Activated T-cell treated with anti-CD3 and anti-CD28 coated beads, Interleukin-2, amount 50 U/mL, for 72 hours (primary cell): ENCODE data around the gene GLRX2. TPM values are rescaled to one million over a fixed set of nuclear protein-coding genes. Genes with fewer than 3 reads are reported as not detected.

Experiments used
- ATAC-seq, 2 donors: fragments of 150-1000 bp; cut with Tn5 transposase; replicated peaks in 1 of 2; 2 replicates each; pipeline ENCODE4 v1.10.0; 2021; ENCODE audit warnings: moderate library complexity in 2 of 2, mild to moderate bottlenecking in 1 of 2
- DNase-seq, 2 donors: peaks; one replicate each; pipeline ENCODE4 v3.0.0; 2021 to 2022; ENCODE audit warnings: mixed read lengths in 1 of 2
- H3K27ac Mint-ChIP-seq: one replicate; pipeline ENCODE4 v1.8.0; 2022; ENCODE audit warnings: mild to moderate bottlenecking, moderate library complexity, mixed read lengths
- H3K27me3 Mint-ChIP-seq: one replicate; pipeline ENCODE4 v1.8.0; 2022; ENCODE audit warnings: low read depth, mixed read lengths
- H3K36me3 Mint-ChIP-seq, 2 donors: one replicate each; pipeline ENCODE4 v1.8.0; 2022; ENCODE audit warnings: mixed read lengths in 2 of 2, mild to moderate bottlenecking in 1 of 2; ENCODE audit not compliant: insufficient read depth in 2 of 2
- H3K4me1 Mint-ChIP-seq: one replicate; pipeline ENCODE4 v1.8.0; 2022; ENCODE audit warnings: low read depth, mixed read lengths
- H3K4me3 Mint-ChIP-seq, 2 donors: one replicate each; pipeline ENCODE4 v1.8.0; 2022; ENCODE audit warnings: mild to moderate bottlenecking in 2 of 2, mixed read lengths in 2 of 2, moderate library complexity in 2 of 2
- H3K9me3 Mint-ChIP-seq, 2 donors: one replicate each; pipeline ENCODE4 v1.8.0; 2022; ENCODE audit warnings: mixed read lengths in 2 of 2
- total RNA-seq, 2 donors: library from RNA; stranded (reverse); gene quantifications; one replicate each; pipeline ENCODE4 v1.2.3, GENCODE V29; 2022

The GLRX2 gene
- total RNA-seq, 2 donors from 2014 or later = 22.7 to 32.1 TPM

DNA sequence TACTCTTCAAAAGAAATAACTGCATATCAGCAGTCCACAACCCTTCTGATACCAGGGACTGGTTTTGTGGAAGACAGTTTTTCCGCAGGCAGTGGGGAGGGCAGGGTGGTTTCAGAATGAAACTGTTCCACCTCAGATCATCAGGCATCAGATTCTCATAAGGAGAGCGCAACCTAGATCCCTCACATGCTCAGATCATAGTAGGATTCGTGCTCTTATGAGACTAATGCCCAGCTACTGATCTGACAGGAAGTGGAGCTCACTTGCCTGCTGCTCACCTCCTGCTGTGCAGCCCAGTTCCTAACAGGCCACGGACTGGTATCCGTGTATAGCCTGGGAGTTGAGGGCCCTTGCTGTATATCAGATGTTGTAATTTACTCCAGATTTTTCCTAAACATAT, 34.3 kb downstream of the GLRX2 start:
- DNase-seq (peak in 1 of 2 donors; percentile 6), ATAC-seq (peak; percentile 47 to 79)
- H3K36me3 Mint-ChIP-seq = peaks cover 2 to 3% of the 10 kb centered on the region in 2 donors
- no peak overlapping the region for H3K4me3 Mint-ChIP-seq
- H3K9me3 Mint-ChIP-seq = no peaks in the 10 kb centered on the region
- H3K27ac Mint-ChIP-seq = peak overlapping the region; percentile 63
- H3K27me3 Mint-ChIP-seq = no peaks in the 10 kb centered on the region
- H3K4me1 Mint-ChIP-seq = peaks cover 35% of the 10 kb centered on the region

DNA sequence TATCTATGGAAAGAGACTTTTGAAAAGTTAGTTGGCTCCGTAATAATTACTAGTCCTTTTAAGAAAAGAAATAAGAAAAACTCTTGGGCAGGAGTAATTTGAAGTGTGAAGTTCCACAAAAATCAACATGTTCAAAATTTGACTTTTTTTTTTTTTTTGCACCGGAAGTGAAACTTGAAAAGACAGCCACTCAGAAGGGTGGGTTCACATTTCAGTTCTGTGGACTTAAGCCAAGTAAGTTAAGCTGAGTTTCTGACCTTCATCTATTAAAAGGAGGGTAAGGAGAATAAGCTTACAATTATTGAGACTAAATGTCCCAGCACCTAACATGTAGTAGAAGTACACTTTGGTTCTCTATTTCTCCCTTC, 34.8 kb downstream of the GLRX2 start:
- Mint-ChIP-seq H3K4me1 (peaks cover 41% of the 10 kb centered on the region), H3K27me3 (no peaks in the 10 kb centered on the region), H3K9me3 (no peaks in the 10 kb centered on the region), H3K4me3 (peak overlapping the region in 1 of 2 donors; percentile 43), H3K27ac (peak overlapping the region; percentile 55), H3K36me3 (peaks cover 2 to 3% of the 10 kb centered on the region in 2 donors)
- ATAC-seq (no peak), DNase-seq (no peak)

DNA sequence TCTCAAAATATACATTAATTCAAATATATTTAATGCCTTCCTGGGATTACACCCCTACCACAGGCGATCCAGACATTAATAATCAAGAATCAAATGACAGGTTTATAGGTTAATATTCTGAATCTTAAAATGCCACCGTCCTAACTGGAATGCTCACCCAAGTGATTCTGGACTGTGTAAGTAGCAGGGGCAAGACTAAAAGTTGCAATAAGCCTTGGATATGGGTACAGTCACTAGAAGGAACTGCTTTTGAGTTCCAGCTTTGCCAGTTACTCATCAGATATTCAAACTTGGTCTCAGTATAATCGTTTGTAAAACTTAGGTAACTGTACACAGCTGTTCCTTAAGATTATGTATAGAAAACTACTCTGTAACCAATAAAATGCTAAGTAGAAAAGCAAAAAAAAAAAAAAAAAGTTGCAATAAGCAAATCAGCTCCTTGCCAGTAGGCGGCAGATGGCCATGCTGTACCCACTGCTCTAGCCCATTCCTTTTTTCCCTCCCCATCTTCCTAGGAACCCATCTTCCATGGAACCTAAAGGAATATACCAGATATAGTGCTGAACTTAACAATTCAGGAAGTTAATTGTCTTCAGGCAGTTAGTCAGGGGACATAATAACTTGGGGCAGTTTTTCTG, 35.3 kb downstream of the GLRX2 start:
- Mint-ChIP-seq H3K27me3 (no peaks in the 10 kb centered on the region), H3K27ac (peak overlapping the region; percentile 55), H3K4me3 (peak overlapping the region in 1 of 2 donors; percentile 43), H3K9me3 (no peaks in the 10 kb centered on the region), H3K36me3 (peaks cover 2 to 3% of the 10 kb centered on the region in 2 donors), H3K4me1 (peaks cover 46% of the 10 kb centered on the region)
- DNase-seq = no peak
- ATAC-seq = no peak

DNA sequence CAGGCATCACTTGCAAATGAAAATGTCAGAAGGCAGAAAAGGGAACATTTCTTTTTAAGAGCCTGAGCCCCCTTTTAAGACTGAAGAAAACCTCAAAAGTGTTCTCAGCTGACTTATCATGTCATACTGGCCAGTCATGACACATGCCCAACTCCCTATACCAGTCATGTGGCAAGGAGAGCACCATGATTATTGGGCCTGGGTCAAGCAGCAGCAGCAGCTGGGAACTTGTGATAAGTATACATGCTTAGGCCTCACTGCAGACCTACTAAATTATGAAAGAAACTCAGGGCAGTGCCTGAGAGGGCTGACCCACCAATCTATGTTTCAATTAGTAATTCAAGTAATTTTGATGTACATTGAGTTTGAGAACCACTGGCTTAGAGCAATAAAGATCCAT, 37.2 kb downstream of the GLRX2 start:
- Mint-ChIP-seq H3K9me3 (no peaks in the 10 kb centered on the region), H3K4me3 (no peak overlapping the region), H3K27me3 (no peaks in the 10 kb centered on the region), H3K36me3 (peaks cover 3 to 6% of the 10 kb centered on the region in 2 donors), H3K27ac (peak overlapping the region; percentile 31), H3K4me1 (peaks cover 62% of the 10 kb centered on the region)
- ATAC-seq (peak in 1 of 2 donors; percentile 47), DNase-seq (no peak)

DNA sequence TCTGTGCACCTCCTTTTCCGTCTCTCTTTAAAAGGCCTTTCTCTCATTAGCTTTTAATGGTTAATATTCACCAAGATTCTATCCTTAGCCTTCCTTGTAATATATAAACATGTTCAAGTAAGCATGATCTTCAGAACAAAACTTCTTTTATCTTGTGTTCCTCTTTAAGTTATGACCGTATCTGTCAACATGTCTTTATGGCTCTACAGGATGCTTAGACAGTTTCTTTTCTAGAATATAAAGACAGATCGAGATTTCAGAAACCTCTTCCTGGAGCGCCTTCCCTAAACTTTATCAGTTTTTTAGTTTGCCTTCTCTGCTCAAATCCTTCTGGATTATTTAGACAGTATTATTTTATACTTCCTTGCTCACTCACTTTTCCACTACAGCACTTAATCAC, 38.6 kb downstream of the GLRX2 start:
- DNase-seq (no peak), ATAC-seq (no peak)
- H3K27ac Mint-ChIP-seq = peak overlapping the region; percentile 90
- no peaks in the 10 kb centered on the region for H3K27me3 Mint-ChIP-seq
- H3K36me3 Mint-ChIP-seq = peaks cover 3 to 8% of the 10 kb centered on the region in 2 donors
- peaks cover 70% of the 10 kb centered on the region for H3K4me1 Mint-ChIP-seq
- no peaks in the 10 kb centered on the region for H3K9me3 Mint-ChIP-seq
- peak overlapping the region in 1 of 2 donors; percentile 69 for H3K4me3 Mint-ChIP-seq

DNA sequence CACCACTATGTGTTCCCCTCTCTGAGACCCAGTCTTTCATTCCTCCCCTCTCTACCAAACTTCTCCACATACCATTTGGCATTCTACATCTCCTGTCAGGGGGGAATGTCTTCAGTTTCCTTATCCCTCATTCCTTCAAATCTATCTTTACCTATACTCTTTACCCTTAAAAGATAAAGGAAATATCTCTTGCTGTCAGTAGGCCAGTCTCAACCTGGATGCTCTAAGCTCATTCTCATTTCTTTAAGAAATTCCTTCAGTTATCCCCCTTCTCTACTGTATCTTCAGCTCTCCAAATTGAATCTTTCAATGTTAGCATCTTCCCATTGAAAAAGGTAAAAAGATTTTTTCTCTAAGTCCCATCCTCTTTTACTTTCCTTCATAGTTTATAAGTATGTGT, 39.3 kb downstream of the GLRX2 start:
- peak overlapping the region; percentile 69 for H3K27ac Mint-ChIP-seq
- H3K4me3 Mint-ChIP-seq = peak overlapping the region in 1 of 2 donors; percentile 69

DNA sequence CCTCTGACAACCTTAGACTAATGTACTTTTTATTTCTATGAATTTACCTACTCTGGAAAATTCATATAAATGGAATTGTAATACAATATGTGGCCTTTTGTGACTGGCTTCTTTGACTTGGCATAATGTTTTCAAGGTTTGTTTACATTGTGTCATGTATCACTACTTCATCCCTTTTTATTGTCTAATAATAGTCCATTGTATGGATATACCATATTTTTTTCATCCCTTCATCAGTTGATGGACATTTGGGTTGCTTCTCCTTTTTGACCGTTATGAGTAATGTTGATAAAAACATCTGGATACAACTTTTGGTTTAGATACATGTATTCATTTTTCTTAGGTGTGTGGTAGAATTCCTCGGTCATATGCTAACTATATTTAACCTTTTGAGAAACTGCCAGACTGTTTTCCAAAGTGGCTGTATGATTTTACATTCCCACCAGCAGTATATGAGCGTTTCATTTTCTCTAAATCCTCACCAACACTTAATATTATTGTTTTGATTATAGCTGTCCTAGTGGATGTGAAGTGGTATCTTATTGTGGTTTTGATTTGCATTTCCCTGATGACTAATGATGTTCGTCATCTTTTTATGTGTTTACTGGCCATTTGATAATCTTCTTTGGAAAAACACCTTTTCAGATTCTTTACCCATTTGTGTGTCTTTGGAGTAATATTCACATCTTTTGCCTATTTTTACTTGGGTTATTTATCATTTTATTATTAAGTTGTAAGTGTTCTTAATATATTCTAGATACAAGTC, 42.3 kb downstream of the GLRX2 start:
- peak overlapping the region in 1 of 2 donors; percentile 63 for H3K4me3 Mint-ChIP-seq
- DNase-seq = no peak
- no peaks in the 10 kb centered on the region for H3K9me3 Mint-ChIP-seq
- H3K36me3 Mint-ChIP-seq = peaks cover 6 to 15% of the 10 kb centered on the region in 2 donors
- H3K27me3 Mint-ChIP-seq = no peaks in the 10 kb centered on the region
- peak overlapping the region; percentile 84 for H3K27ac Mint-ChIP-seq
- ATAC-seq = no peak
- H3K4me1 Mint-ChIP-seq = peaks cover 72% of the 10 kb centered on the region

More for the DNA sequence above, 39.3 kb downstream of the GLRX2 start:
- H3K27me3 Mint-ChIP-seq = no peaks in the 10 kb centered on the region
- peaks cover 3 to 8% of the 10 kb centered on the region in 2 donors for H3K36me3 Mint-ChIP-seq
- ATAC-seq (no peak), DNase-seq (no peak)
- H3K9me3 Mint-ChIP-seq = no peaks in the 10 kb centered on the region
- peaks cover 76% of the 10 kb centered on the region for H3K4me1 Mint-ChIP-seq

DNA sequence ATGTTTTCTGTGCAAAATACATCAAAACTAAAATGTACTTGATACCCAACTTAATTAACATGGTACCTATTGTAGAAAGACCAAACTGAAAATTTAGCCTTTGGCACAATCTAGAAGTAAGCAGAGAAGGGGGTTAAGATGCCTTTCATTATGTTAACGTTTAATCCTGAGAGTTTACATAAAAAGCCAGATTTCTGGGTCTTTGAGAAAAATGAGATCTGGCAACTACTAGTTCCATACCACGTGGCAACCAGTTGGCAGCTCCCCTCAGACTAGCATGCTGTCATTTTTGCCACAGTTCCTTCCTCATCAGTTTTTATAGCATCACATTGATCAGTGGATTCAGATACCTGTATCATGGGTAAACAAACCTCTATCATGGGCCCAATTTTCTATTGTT, 44.3 kb downstream of the GLRX2 start:
- H3K27ac Mint-ChIP-seq = peak overlapping the region; percentile 94
- H3K36me3 Mint-ChIP-seq = peaks cover 10 to 24% of the 10 kb centered on the region in 2 donors
- H3K27me3 Mint-ChIP-seq = no peaks in the 10 kb centered on the region
- DNase-seq (no peak), ATAC-seq (no peak)
- H3K9me3 Mint-ChIP-seq = no peaks in the 10 kb centered on the region
- H3K4me1 Mint-ChIP-seq = peaks cover 73% of the 10 kb centered on the region
- peak overlapping the region; percentile 90 to 97 for H3K4me3 Mint-ChIP-seq

DNA sequence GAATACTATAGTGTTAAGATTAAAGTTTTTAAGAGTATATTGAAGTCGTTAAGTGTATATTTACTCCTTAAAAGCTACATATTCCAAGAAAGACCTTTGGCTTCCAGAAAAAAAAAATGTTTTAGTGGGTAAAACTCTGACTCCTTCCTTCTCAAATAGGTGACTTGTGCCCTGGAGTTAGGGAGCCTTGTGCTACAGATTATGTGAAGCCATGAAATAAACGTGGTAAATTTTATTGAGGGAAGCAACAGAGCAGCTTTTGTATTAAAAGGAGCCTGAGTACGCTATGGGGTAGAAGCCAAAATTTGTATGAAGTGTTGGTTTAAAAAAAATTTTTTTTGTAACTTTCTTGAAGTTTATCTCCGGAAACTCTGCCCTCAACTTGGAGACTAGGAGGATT, 44.8 kb downstream of the GLRX2 start:
- Mint-ChIP-seq H3K4me1 (peaks cover 68% of the 10 kb centered on the region), H3K27me3 (no peaks in the 10 kb centered on the region), H3K36me3 (peaks cover 10 to 24% of the 10 kb centered on the region in 2 donors), H3K4me3 (peak overlapping the region; percentile 90 to 97), H3K9me3 (no peaks in the 10 kb centered on the region), H3K27ac (peak overlapping the region; percentile 94)
- DNase-seq (no peak), ATAC-seq (no peak)

DNA sequence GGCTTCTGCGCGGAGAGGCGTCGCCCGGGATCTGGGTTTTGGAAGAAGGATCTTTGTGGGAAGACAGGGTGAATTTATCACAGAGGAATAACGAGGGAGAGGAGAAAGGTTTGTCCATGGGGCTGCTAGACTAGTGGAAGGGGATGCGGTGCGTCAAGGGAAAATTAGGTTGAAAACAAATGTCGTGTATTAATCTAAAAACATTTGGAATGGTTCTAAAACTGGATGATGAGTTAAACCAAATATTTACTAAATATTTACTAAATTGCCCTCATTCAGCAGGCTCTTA, 45.2 kb downstream of the GLRX2 start:
- peaks cover 65% of the 10 kb centered on the region for H3K4me1 Mint-ChIP-seq

DNA sequence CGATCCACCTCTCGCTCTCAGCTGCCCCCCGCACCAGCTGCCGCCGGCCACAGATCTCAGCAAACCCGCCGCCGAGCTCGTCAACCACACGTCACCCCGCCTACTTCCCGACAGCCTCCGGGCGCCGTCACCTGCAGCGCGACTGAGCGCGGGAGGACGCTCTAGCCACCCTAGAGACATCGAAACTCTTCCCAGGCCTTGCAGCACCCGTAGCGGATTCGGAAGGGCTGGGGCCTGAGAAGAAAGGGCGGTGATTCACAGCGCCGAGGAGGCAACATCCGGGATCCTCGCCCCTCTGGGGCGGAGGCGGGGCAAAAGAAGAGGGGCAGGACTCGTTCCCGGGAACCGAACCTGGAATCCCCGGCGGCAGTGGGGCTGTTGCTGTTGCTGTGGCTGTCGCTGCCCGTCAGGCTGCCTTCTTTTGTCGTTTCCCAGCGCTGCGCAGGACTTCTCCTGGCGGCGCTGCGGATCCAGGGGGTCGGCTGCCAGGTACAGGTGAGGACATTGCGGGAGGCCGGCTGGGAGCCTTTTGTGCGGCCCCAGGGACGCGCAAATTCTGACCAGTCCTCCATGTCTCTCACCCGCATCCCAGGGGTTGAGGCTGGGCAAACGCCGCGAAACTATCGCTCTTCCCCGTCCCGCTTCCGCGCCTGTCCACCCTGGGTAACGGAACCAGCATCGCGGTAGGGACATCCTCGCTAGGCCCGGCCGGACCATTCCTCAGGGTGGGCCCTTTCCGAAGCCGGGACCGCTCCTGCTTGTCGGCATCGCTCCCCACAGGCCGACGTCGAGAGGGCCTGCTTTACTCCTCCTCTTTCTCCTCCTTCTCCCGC, 45.7 kb downstream of the GLRX2 start, which contains the start of the genes RO60 and UCHL5:
Gene RO60 (plus strand): TSS at position 331 of the 833 bp plus-strand sequence. CDS start 9,443 bp downstream, outside the sequence.
Gene UCHL5 (minus strand): TSS at position 79 of the 833 bp plus-strand sequence. CDS start 100 bp downstream, outside the sequence.
- peak within 1 kb of the TSS; percentile 94 for H3K27ac Mint-ChIP-seq
- no peaks in the 10 kb centered on the region for H3K9me3 Mint-ChIP-seq
- H3K4me3 Mint-ChIP-seq = peak within 1 kb of the TSS; percentile 90 to 97
- ATAC-seq = peak; percentile 95
- peak; percentile 94 to 95 for DNase-seq
- peaks cover 10 to 24% of the 10 kb centered on the region in 2 donors for H3K36me3 Mint-ChIP-seq
- H3K4me1 Mint-ChIP-seq = peaks cover 65% of the 10 kb centered on the region
- no peaks in the 10 kb centered on the region for H3K27me3 Mint-ChIP-seq

More for the DNA sequence above, 45.2 kb downstream of the GLRX2 start:
- ATAC-seq (no peak), DNase-seq (no peak)
- H3K4me3 Mint-ChIP-seq = peak overlapping the region; percentile 90 to 97
- peaks cover 10 to 24% of the 10 kb centered on the region in 2 donors for H3K36me3 Mint-ChIP-seq
- no peaks in the 10 kb centered on the region for H3K9me3 Mint-ChIP-seq
- no peaks in the 10 kb centered on the region for H3K27me3 Mint-ChIP-seq
- H3K27ac Mint-ChIP-seq = peak overlapping the region; percentile 94

DNA sequence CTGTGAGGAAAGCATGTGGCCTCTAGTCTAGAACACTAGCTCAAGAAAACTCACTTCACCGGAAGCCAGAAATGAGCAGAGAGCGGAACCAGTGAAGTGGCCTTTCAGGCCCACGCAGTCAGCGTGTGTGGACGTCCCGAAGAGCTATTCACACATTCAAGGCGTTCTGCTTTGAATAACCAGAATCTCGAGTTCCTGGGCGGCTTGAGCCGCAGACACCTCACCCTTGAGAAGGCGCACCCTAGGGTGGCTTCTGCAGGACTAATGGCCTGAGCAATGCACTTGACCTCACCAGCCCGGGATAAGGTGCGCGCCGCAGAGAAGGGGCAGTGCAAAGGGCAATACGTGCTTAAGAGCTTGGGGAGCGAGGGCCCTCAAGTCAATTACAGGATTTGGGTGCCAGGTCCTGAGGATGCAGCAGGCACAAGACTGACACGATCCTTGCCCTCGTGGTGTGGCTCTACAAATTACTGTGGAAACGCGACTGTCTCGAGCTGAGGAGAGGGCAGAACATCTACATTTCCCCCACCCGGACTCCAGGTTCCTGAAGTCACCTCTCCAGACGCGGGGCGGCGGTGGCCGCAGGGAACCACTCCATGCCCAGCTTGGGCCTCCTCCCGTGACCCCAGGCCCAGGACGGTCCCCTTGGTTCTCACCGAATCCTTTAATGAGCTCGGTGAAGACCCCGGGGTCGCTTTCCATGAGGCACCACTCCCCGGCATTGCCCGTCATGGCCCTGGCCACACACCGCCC, 46.5 kb downstream of the GLRX2 start:
- peaks cover 10 to 24% of the 10 kb centered on the region in 2 donors for H3K36me3 Mint-ChIP-seq
- H3K9me3 Mint-ChIP-seq = no peaks in the 10 kb centered on the region
- peak; percentile 76 to 77 for DNase-seq
- peak overlapping the region; percentile 94 for H3K27ac Mint-ChIP-seq
- no peaks in the 10 kb centered on the region for H3K27me3 Mint-ChIP-seq
- peak; percentile 58 to 64 for ATAC-seq
- H3K4me3 Mint-ChIP-seq = peak overlapping the region; percentile 90 to 97
- peaks cover 59% of the 10 kb centered on the region for H3K4me1 Mint-ChIP-seq
